Kidney tubule cell (primary cell): ENCODE results near the gene MPST.
"Not testable (repeated sequence)": the region's sequence is repeated elsewhere in the genome, so short reads cannot be mapped to it uniquely, and the experiment has no call there.

Experiments used
- DNase-seq: peaks from one replicate; pipeline ENCODE4 v3.0.0-alpha.2; 2018; ENCODE audit warnings: low spot score

MPST gene

DNA sequence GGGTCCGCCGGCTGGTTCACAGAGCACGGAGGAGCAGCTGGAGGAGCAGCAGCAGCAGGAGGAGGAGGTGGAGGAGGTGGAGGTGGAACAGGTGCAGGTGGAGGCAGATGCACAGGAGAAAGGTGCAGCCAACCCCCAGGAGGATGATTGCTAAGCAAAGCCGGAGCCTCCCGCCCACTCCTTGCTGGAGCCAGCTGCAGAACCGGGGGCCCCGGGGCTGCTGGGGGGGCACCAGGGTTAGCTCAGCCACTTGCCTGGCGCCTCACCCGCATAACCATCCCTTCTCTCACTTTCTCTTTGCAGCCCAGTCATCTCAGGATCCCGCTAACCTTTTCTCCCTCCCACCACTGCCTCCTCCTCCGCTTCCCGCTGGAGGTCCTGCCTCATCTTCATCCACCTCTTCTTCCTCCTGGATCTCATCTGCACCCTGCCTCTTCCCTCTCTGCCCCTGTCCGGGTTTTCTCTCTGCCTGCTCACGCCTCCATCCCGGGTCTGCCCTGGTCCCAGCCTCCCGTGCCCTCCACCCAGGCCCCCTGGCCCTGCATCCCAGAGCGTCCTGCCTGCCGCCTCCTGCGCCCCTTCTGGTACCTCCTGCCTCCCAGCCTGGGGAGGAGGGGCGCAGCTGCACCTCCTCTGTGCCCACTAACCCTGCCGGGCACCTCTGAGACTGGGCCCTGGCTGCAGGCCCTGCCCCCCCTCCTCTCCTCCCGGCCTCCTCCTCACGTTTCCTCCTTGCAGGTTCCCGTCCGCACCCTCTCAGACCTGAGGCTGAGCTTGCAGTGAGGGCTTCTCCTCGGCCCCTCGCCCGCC is 41.5 kb downstream of the MPST start:
- no peak for DNase-seq

- no peak for DNase-seq
These were observed 42.3 kb downstream of the MPST start for GRCh38 chr22:37061611-37062375.

- no peak for DNase-seq
These were observed 42.8 kb downstream of the MPST start for GRCh38 chr22:37062376-37062675.

- DNase-seq: no peak
These were observed 43.3 kb downstream of the MPST start for GRCh38 chr22:37062702-37063381.

DNA sequence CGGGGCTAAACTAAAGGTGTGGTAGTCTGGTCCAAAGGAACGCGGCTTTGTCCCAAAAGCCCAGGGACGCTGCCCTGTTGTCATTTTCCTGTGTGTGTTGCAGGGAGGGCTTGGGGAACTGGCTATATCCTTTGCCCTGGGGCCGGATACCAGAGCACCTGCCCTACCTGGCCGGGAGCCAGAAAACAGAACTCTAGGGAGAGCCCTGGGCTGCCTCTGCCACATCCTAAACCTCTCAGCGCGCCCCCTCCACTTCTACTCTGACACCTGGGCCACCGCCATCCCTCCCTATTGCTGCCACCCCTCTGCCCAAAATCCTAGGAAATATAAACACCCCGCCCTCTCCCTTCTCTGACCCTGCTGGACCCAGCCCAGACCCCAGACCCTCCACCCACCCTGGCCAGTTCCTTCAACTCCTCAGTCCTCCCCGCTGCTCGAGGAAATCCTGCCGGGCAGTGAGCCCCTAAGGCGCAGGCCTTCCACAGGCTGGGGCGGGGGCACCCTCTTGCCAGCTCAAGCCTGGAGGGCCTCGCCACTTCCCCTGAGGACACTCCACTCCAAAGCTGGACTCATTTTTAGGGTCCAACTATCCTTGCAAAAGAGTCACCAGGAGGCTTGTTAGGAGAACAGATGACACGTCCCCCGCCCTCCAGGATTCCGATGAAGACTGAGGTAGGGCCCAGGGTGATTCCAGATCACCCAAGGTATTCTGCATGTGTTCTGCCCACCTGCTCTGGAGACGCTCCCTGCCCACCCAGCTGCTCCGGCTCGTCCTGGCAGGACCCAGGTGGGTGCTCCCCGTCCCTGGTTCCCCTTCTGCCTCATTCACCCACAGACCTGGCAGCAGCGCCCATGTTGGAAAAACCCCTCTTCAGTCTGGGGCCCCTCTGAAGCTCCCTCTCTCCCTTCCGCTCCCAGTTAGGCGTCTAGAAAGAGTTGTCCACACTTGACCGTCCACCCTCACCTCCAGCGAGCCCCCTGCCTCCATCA is 44.2 kb downstream of the MPST start:
- no peak for DNase-seq

DNA sequence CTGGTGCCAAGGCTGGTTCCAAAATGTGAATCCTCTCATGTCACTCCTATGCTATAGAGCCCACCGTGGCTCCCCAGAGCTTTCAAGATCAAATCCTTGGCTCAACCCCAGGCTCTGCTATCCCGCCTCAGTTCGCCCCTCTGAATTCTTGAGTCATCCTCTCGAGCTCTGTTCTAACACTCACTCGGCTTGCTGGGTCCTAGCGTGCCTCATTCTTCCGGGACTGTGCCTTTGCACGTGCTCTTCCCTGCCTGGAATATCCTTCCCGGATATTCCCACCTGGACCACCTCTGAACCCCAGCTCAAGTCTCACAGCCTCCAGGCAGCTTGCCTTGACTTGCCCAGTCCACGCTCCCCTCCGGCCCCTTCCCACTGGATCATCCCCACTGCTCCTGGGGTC is 45.0 kb downstream of the MPST start:
- no peak for DNase-seq

DNA sequence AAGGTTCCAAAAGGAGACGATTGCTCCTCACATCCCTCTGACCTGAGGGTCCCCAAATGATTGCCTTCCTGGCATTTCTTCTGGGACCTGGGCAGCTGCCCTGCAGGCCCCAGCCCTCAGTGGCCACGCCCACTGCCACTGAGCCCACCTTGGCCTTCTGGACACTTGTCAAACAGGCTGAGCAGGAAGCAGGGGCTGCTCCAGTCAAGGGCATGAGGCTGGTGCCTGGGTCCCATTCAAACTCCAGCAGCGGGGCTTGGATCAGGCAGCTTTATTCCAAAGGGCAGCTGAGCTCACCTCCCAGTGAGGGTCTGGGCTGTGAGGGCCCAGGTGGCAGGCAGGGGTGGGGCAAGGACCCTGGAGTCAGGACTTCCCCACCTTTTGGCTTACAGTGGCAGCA is 45.6 kb downstream of the MPST start:
- DNase-seq: no peak

DNA sequence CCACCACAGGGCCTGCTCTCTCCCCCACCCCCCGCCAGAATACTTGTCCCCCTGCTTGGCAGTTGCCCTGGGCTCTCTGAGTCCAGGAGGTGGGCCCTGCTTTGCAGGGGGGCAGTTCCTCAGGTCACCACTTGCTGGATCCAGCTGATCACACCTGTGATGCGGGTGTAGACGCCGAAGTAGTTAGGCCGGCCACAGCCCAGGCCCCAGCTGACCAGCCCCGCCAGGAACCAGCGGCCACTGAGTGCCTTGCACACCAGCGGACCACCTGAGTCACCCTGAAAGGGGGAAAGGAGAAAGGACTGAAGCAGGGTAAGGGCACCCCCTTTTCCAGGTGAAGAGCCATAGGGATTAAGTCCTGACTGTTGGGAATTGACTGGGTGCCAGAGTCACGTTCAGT is 46.4 kb downstream of the MPST start:
- no peak for DNase-seq

- DNase-seq: no peak
These were observed 47.9 kb downstream of the MPST start for GRCh38 chr22:37067428-37067827.

GRCh38 chr22:37068859-37069258 is 49.3 kb downstream of the MPST start:
- no peak for DNase-seq

GRCh38 chr22:37069319-37069718 is 49.8 kb downstream of the MPST start:
- no peak for DNase-seq

GRCh38 chr22:37069719-37070118 is 50.2 kb downstream of the MPST start:
- DNase-seq: no peak

DNA sequence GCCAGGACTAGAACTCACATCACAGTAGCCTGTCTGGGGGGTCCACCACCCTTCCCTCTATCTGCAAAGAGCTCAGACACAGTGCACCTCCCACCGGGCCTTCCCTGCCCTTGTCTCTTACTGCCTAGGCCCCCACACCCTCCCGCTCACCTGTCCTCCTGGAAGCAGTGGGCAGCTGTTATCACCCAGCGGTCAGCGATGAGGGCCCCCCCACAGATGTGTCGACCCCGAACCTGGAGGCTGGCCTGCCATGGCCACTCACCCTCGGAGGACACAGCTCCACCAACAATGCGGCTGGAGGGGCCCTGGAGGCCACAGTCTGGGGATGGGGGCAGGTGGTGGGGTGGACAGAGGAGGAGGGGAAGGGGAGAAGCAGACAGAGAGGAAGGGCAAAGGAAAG is 50.8 kb downstream of the MPST start:
- no peak for DNase-seq

- no peak for DNase-seq
These were observed 51.2 kb downstream of the MPST start for GRCh38 chr22:37070744-37071143.

DNA sequence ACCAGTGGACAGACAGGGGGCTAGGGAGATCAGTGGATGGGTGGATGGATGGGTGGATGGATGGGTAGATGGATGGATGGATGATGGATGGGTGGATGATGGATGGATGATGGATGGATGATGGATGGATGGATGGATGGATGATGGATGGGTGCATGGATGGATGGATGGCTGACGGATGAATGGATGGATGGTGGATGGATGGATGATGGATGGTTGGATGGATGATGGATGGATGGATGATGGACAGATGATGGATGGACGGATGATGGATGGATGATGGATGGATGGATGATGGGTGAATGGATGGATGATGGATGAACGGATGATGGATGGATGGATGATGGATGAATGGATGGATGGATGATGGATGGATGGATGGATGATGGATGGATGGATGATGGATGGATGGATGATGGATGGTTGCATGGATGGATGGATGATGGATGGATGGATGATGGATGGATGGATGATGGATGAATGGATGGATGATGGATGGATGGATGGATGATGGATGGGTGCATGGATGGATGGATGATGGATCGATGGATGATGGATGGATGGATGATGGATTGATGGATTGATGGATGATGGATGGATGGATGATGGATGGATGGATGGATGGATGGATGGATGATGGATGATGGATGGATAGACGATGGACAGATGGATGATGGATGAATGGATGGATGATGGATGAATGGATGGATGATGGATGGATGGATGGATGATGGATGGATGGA is 52.5 kb downstream of the MPST start:
- DNase-seq: not testable (repeated sequence)

GRCh38 chr22:37072673-37073072 is 53.1 kb downstream of the MPST start:
- DNase-seq: no peak

DNA sequence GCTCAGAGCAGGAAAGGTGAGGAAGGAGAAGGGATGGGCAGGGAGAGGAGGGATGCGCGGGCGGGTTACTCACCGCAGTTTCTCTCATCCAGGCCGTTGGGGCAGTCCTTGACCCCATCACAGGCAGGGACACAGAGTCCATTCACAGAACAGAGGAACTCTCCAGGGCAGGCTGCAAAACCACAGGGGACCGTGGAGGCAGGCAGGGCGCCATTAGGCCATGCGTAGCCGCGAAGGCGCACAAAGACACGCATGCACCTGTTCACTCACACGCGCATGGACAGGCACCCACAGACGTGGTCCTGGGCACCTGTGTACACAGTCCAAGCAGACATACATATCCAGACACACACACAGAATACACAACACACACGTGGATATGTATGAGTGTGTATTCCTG is 55.0 kb downstream of the MPST start:
- no peak for DNase-seq

DNA sequence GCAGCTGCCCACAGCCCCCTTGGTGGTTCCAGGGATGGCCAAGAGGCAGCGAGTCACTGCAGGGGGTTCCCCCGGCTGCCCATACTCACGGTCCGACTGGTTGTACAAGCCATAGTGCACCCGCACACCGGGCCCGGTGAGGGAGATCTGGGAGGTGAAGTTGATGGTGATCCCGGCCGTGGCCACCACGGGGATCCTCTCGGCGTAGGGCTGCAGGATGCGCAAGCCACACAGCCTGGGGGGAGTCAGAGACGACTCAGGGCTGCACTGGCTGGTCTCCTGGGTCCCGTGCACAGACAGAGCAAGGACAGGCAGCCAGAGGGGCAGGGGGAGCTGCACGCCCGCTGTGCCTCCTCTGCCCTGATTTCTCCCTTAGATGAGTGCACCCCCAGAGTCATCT is 55.5 kb downstream of the MPST start:
- DNase-seq: no peak

GRCh38 chr22:37075822-37076433 is 56.4 kb downstream of the MPST start:
- DNase-seq: no peak

- DNase-seq: peak; percentile 41
These were observed 58.4 kb downstream of the MPST start for GRCh38 chr22:37077802-37078448.
